ENCODE results near the gene SLC25A22. TPM values are rescaled to one million over a fixed set of nuclear protein-coding genes. Genes with fewer than 3 reads are reported as not detected.

Gene SLC25A22
- polyA plus RNA-seq, 6 donors from 2014 or later = 6.8 to 9.4 (median 7.2) TPM

- Mint-ChIP-seq H3K27me3 (no peaks in the 10 kb centered on the region), H3K36me3 (no peaks in the 10 kb centered on the region), H3K9me3 (no peaks in the 10 kb centered on the region), H3K4me1 (peaks cover 0 to 14% (median 5%) of the 10 kb centered on the region in 3 donors), H3K4me3 (no peak overlapping the region), H3K27ac (no peak overlapping the region)
- ATAC-seq (ENCODE audit: low read depth in 2 of 2) (no peak), DNase-seq (no peak)
These were observed 28.0 kb downstream of the SLC25A22 start for GRCh38 chr11:769887-770641.

GRCh38 chr11:767238-767637 lies 30.8 kb downstream of the SLC25A22 start:
- H3K4me3 Mint-ChIP-seq = no peak overlapping the region
- H3K9me3 Mint-ChIP-seq = no peaks in the 10 kb centered on the region
- H3K36me3 Mint-ChIP-seq = no peaks in the 10 kb centered on the region
- no peaks in the 10 kb centered on the region for H3K27me3 Mint-ChIP-seq
- DNase-seq (no peak), ATAC-seq (ENCODE audit: low read depth in 2 of 2) (no peak)
- peak overlapping the region in 1 of 6 donors; percentile 15 for H3K27ac Mint-ChIP-seq
- H3K4me1 Mint-ChIP-seq = peaks cover 0 to 4% (median 0%) of the 10 kb centered on the region in 3 donors

GRCh38 chr11:766936-767210 lies 31.2 kb downstream of the SLC25A22 start:
- no peak for DNase-seq
- Mint-ChIP-seq H3K4me1 (peaks cover 0 to 4% (median 0%) of the 10 kb centered on the region in 3 donors), H3K9me3 (no peaks in the 10 kb centered on the region), H3K27ac (no peak overlapping the region), H3K4me3 (no peak overlapping the region), H3K27me3 (no peaks in the 10 kb centered on the region), H3K36me3 (no peaks in the 10 kb centered on the region)
- ATAC-seq (ENCODE audit: low read depth in 2 of 2) = no peak

GRCh38 chr11:766106-766935 lies 31.8 kb downstream of the SLC25A22 start:
- H3K36me3 Mint-ChIP-seq = no peaks in the 10 kb centered on the region
- no peak for ATAC-seq (ENCODE audit: low read depth in 2 of 2)

GRCh38 chr11:765802-766091 lies 32.3 kb downstream of the SLC25A22 start:
- Mint-ChIP-seq H3K9me3 (no peaks in the 10 kb centered on the region), H3K27me3 (no peaks in the 10 kb centered on the region), H3K36me3 (no peaks in the 10 kb centered on the region), H3K4me3 (no peak overlapping the region), H3K4me1 (peaks cover 0 to 4% (median 0%) of the 10 kb centered on the region in 3 donors), H3K27ac (peak overlapping the region in 2 of 6 donors; percentile 24 to 39)
- ATAC-seq (ENCODE audit: low read depth in 2 of 2) (no peak), DNase-seq (no peak)

More at GRCh38 chr11:766106-766935, 31.8 kb downstream of the SLC25A22 start:
- H3K4me3 Mint-ChIP-seq = no peak overlapping the region
- no peaks in the 10 kb centered on the region for H3K27me3 Mint-ChIP-seq
- no peaks in the 10 kb centered on the region for H3K9me3 Mint-ChIP-seq
- no peak for DNase-seq
- peaks cover 0 to 4% (median 0%) of the 10 kb centered on the region in 3 donors for H3K4me1 Mint-ChIP-seq
- H3K27ac Mint-ChIP-seq = peak overlapping the region in 2 of 6 donors; percentile 24 to 39

GRCh38 chr11:765025-765801 lies 32.9 kb downstream of the SLC25A22 start:
- ATAC-seq (ENCODE audit: low read depth in 2 of 2) = peak; percentile 84 to 89
- peaks cover 0 to 4% (median 0%) of the 10 kb centered on the region in 3 donors for H3K4me1 Mint-ChIP-seq
- peak overlapping the region in 2 of 6 donors; percentile 4 to 72 for H3K27ac Mint-ChIP-seq
- peak; percentile 55 for DNase-seq
- no peak overlapping the region for H3K4me3 Mint-ChIP-seq
- no peaks in the 10 kb centered on the region for H3K36me3 Mint-ChIP-seq
- no peaks in the 10 kb centered on the region for H3K9me3 Mint-ChIP-seq
- H3K27me3 Mint-ChIP-seq = no peaks in the 10 kb centered on the region

GRCh38 chr11:764322-765024 lies 33.6 kb downstream of the SLC25A22 start:
- H3K9me3 Mint-ChIP-seq = no peaks in the 10 kb centered on the region
- ATAC-seq (ENCODE audit: low read depth in 2 of 2) = no peak
- H3K27ac Mint-ChIP-seq = peak overlapping the region in 2 of 6 donors; percentile 4 to 49
- H3K4me3 Mint-ChIP-seq = no peak overlapping the region
- H3K36me3 Mint-ChIP-seq = no peaks in the 10 kb centered on the region
- H3K27me3 Mint-ChIP-seq = no peaks in the 10 kb centered on the region
- no peak for DNase-seq
- H3K4me1 Mint-ChIP-seq = peaks cover 0 to 4% (median 0%) of the 10 kb centered on the region in 3 donors

GRCh38 chr11:763549-764321 lies 34.3 kb downstream of the SLC25A22 start:
- no peak overlapping the region for H3K27ac Mint-ChIP-seq
- no peaks in the 10 kb centered on the region for H3K27me3 Mint-ChIP-seq
- H3K4me3 Mint-ChIP-seq = no peak overlapping the region
- DNase-seq (no peak), ATAC-seq (ENCODE audit: low read depth in 2 of 2) (no peak)
- H3K9me3 Mint-ChIP-seq = no peaks in the 10 kb centered on the region
- peaks cover 0 to 4% (median 0%) of the 10 kb centered on the region in 3 donors for H3K4me1 Mint-ChIP-seq
- H3K36me3 Mint-ChIP-seq = no peaks in the 10 kb centered on the region

- DNase-seq (no peak), ATAC-seq (ENCODE audit: low read depth in 2 of 2) (no peak)
- no peaks in the 10 kb centered on the region for H3K36me3 Mint-ChIP-seq
- H3K4me1 Mint-ChIP-seq = peaks cover 0 to 4% (median 0%) of the 10 kb centered on the region in 3 donors
- H3K27me3 Mint-ChIP-seq = no peaks in the 10 kb centered on the region
- H3K4me3 Mint-ChIP-seq = no peak overlapping the region
- no peak overlapping the region for H3K27ac Mint-ChIP-seq
- no peaks in the 10 kb centered on the region for H3K9me3 Mint-ChIP-seq
These were observed 35.0 kb downstream of the SLC25A22 start for GRCh38 chr11:763073-763463.

GRCh38 chr11:762421-763072 lies 35.5 kb downstream of the SLC25A22 start:
- Mint-ChIP-seq H3K9me3 (no peaks in the 10 kb centered on the region), H3K27ac (no peak overlapping the region), H3K27me3 (no peaks in the 10 kb centered on the region), H3K36me3 (no peaks in the 10 kb centered on the region), H3K4me3 (peak overlapping the region in 1 of 8 donors; percentile 35), H3K4me1 (peaks cover 0 to 4% (median 2%) of the 10 kb centered on the region in 3 donors)
- no peak for DNase-seq
- peak in 1 of 2 donors; percentile 34 for ATAC-seq (ENCODE audit: low read depth in 2 of 2)

GRCh38 chr11:761526-762108 lies 36.5 kb downstream of the SLC25A22 start:
- H3K36me3 Mint-ChIP-seq = no peaks in the 10 kb centered on the region
- H3K27me3 Mint-ChIP-seq = no peaks in the 10 kb centered on the region
- DNase-seq (no peak), ATAC-seq (ENCODE audit: low read depth in 2 of 2) (no peak)
- peak overlapping the region in 2 of 6 donors; percentile 19 to 57 for H3K27ac Mint-ChIP-seq
- no peaks in the 10 kb centered on the region for H3K9me3 Mint-ChIP-seq
- H3K4me3 Mint-ChIP-seq = no peak overlapping the region
- H3K4me1 Mint-ChIP-seq = peaks cover 0 to 7% (median 4%) of the 10 kb centered on the region in 3 donors

GRCh38 chr11:760236-760635 lies 37.8 kb downstream of the SLC25A22 start:
- no peak for DNase-seq
- Mint-ChIP-seq H3K27me3 (no peaks in the 10 kb centered on the region), H3K4me1 (peaks cover 0 to 7% (median 4%) of the 10 kb centered on the region in 3 donors), H3K36me3 (no peaks in the 10 kb centered on the region), H3K4me3 (no peak overlapping the region), H3K9me3 (no peaks in the 10 kb centered on the region), H3K27ac (no peak overlapping the region)
- ATAC-seq (ENCODE audit: low read depth in 2 of 2) = no peak
